K562 (cell line): Measurements from ENCODE around the gene GRIN2A. TPM values are rescaled to one million over a fixed set of nuclear protein-coding genes. Genes with fewer than 3 reads are reported as not detected.

Source experiments
- ATAC-seq: fragments of 200-7000 bp; cut with Tn5 transposase; 3 replicates; pipeline ENCODE4 v1.9.1; 2020; ENCODE audit warnings: moderate library complexity
- BruUV-seq: library from RNA; stranded (reverse); fragments of 400-500 nt; replicated peaks from 2 replicates; lab custom pipeline; 2021; lab: Mats Ljungman, UMichigan
- CTCF ChIA-PET: fragments of 300-600 bp; formaldehyde crosslinking; extraction: SDS; loops from one replicate; lab custom pipeline; 2021; ENCODE audit warnings: low intra/inter-chr PET ratio; lab: Yijun Ruan, JAX
- POLR2A ChIA-PET: fragments of 300-600, 350-650 bp; sonication (Branson Sonifier 250); formaldehyde crosslinking; extraction: SDS; loops from one replicate; lab custom pipeline; 2021; ENCODE audit warnings: antibody characterized with exemption, inconsistent platforms; lab: Yijun Ruan, JAX
- DNase-seq, 4 experiments: peaks; one replicate each; pipeline versions ENCODE4 v3.0.0 to v3.0.0-alpha.2; 2011 to 2018; ENCODE audit warnings: low spot score in 3 of 4, mixed read lengths in 3 of 4; ENCODE audit errors: extremely low read depth in 1 of 4
- FAIRE-seq: peaks from 2 replicates; lab custom pipeline; 2011; peaks lifted over from hg19 to GRCh38; lab: Jason Lieb, UNC
- H2AFZ ChIP-seq: 2 replicates; pipeline ENCODE4 v1.6.0; 2011; ENCODE audit warnings: low read depth, low read length, control low read depth, inconsistent platforms
- H3K27ac ChIP-seq: fragments of 200-600 bp; 3 replicates; pipeline ENCODE4 v1.8.0; 2011; ENCODE audit warnings: low read depth, mild to moderate bottlenecking, control low read depth, inconsistent platforms, low read length, moderate library complexity, mixed read lengths; ENCODE audit errors: extremely low read depth
- H3K27me3 ChIP-seq, 2 experiments: fragments of 300-600 bp in 1 of 2; 2 replicates in 1 of 2; 3 replicates in 1 of 2; pipeline versions ENCODE4 v1.6.0 to v1.8.0; 2011; ENCODE audit warnings: inconsistent platforms in 2 of 2, low read length in 2 of 2, mild to moderate bottlenecking in 1 of 2, mixed read lengths in 1 of 2, moderate library complexity in 1 of 2; ENCODE audit not compliant: control insufficient read depth in 2 of 2, insufficient read depth in 2 of 2
- H3K36me3 ChIP-seq: fragments of 300-600 bp; 3 replicates; pipeline ENCODE4 v1.8.0; 2011; ENCODE audit warnings: mild to moderate bottlenecking, low read length, inconsistent platforms; ENCODE audit not compliant: control insufficient read depth, insufficient read depth
- H3K4me1 ChIP-seq, 2 experiments: fragments of 200-600 bp in 1 of 2; replicated peaks in 1 of 2; 2 replicates in 1 of 2; 3 replicates in 1 of 2; pipeline versions ENCODE4 v1.5.1 to v1.8.0; 2011; ENCODE audit warnings: inconsistent platforms in 2 of 2, low read length in 2 of 2, mild to moderate bottlenecking in 1 of 2, mixed read lengths in 1 of 2, moderate library complexity in 1 of 2; ENCODE audit not compliant: control insufficient read depth in 2 of 2, insufficient read depth in 2 of 2
- H3K4me2 ChIP-seq: 2 replicates; pipeline ENCODE4 v1.6.1; 2011; ENCODE audit warnings: low read length, control low read depth, inconsistent platforms, mixed read lengths; ENCODE audit not compliant: insufficient read depth
- H3K4me3 ChIP-seq: fragments of 200-600 bp; sonication (generic), shearing (Covaris generic); 2 replicates; pipeline ENCODE4 v1.5.1; 2016; ENCODE audit warnings: control low read depth, inconsistent platforms
- H3K79me2 ChIP-seq: fragments of 200-600 bp; 3 replicates; pipeline ENCODE4 v1.8.0; 2011; ENCODE audit warnings: low read length, inconsistent platforms; ENCODE audit not compliant: control insufficient read depth, insufficient read depth
- H3K9ac ChIP-seq, 2 experiments: 2 replicates each; pipeline versions ENCODE4 v1.6.0 to v1.6.1; 2011; ENCODE audit warnings: low read depth in 2 of 2, low read length in 2 of 2, control low read depth in 1 of 2, inconsistent platforms in 1 of 2, mild to moderate bottlenecking in 1 of 2, mixed read lengths in 1 of 2; ENCODE audit not compliant: insufficient read depth in 1 of 2
- H3K9me1 ChIP-seq: one replicate; pipeline ENCODE4 v1.6.0; 2011; ENCODE audit warnings: inconsistent platforms, mild to moderate bottlenecking, low read length, moderate library complexity; ENCODE audit not compliant: control insufficient read depth, insufficient read depth
- H3K9me3 ChIP-seq: replicated peaks from 2 replicates; pipeline ENCODE4 v1.5.1; 2011; ENCODE audit warnings: low read depth, low read length, inconsistent platforms; ENCODE audit not compliant: control insufficient read depth, insufficient read depth
- H4K20me1 ChIP-seq: replicated peaks from 2 replicates; pipeline ENCODE4 v1.6.1; 2011; ENCODE audit warnings: low read length, inconsistent platforms, mixed read lengths; ENCODE audit not compliant: control insufficient read depth, insufficient read depth
- CREB3L1 ChIP-seq: fragments of 450-650 bp; IDR thresholded peaks from 2 replicates; pipeline ENCODE4 v1.6.1; 2014; ENCODE audit warnings: low read depth, mild to moderate bottlenecking, moderate library complexity, borderline replicate concordance
- CTCF ChIP-seq, 3 experiments: IDR thresholded peaks in 2 of 3; conservative IDR thresholded peaks in 1 of 3; 2 replicates each; pipeline ENCODE4 v1.5.1; 2011 to 2012; ENCODE audit warnings: low read length in 3 of 3, mild to moderate bottlenecking in 3 of 3, control low read depth in 2 of 3, improper control_type of control experiment in 1 of 3, inconsistent platforms in 1 of 3, low read depth in 1 of 3, mixed read lengths in 1 of 3, moderate library complexity in 1 of 3; ENCODE audit not compliant: insufficient read depth in 2 of 3
- EGR1 ChIP-seq: fragments of 450-650 bp; conservative IDR thresholded peaks from 2 replicates; pipeline ENCODE4 v1.6.1; 2017; ENCODE audit warnings: mild to moderate bottlenecking
- ETV1 ChIP-seq: fragments of 450-650 bp; conservative IDR thresholded peaks from 2 replicates; pipeline ENCODE4 v1.6.1; 2016; ENCODE audit warnings: missing genetic modification characterization, control low read depth, low read depth, missing compliant biosample characterization
- GABPB1 ChIP-seq: sonication (generic); formaldehyde crosslinking; IDR thresholded peaks from 2 replicates; pipeline ENCODE4 v1.8.0; 2022; ENCODE audit warnings: mild to moderate bottlenecking, missing genetic modification reagents
- GTF2F1 ChIP-seq: IDR thresholded peaks from 2 replicates; pipeline ENCODE4 v1.6.1; 2011; ENCODE audit warnings: low read depth, low read length, improper control_type of control experiment
- HDAC1 ChIP-seq, 2 experiments: fragments of 450-650 bp; IDR thresholded peaks; 2 replicates each; pipeline ENCODE4 v1.6.1; 2016 to 2017; ENCODE audit warnings: inconsistent platforms in 1 of 2, mild to moderate bottlenecking in 1 of 2, moderate library complexity in 1 of 2
- NBN ChIP-seq: fragments of 450-650 bp; IDR thresholded peaks from 2 replicates; pipeline ENCODE4 v1.6.1; 2016; ENCODE audit warnings: low read depth, mild to moderate bottlenecking
- PPARD ChIP-seq: fragments of 250-450 bp; sonication (Bioruptor Pico); IDR thresholded peaks from 2 replicates; pipeline ENCODE4 v1.8.0; 2022; ENCODE audit warnings: inconsistent platforms, mild to moderate bottlenecking, moderate library complexity
- PURB ChIP-seq: sonication (generic); formaldehyde crosslinking; IDR thresholded peaks from 2 replicates; pipeline ENCODE4 v1.9.0; 2021; ENCODE audit warnings: low read depth, mild to moderate bottlenecking, missing genetic modification reagents
- SOX6 ChIP-seq: fragments of 450-650 bp; IDR thresholded peaks from 2 replicates; pipeline ENCODE4 v1.6.1; 2014; ENCODE audit warnings: mild to moderate bottlenecking
- WGBS: fragments of 100-300 bp; shearing (Covaris generic); methylation state at CpG from one replicate; pipeline ENCODE4 v1.1.6; 2016; ENCODE audit warnings: low coverage, mixed read lengths; ENCODE audit not compliant: insufficient coverage; ENCODE audit errors: missing lambda C conversion rate; 5-methylcytosine and 5-hydroxymethylcytosine counted together
- in situ Hi-C: fragments of 300-500 bp; cut with MboI; formaldehyde crosslinking; loops from 4 replicates; pipeline ENCODE4 v1.15.0; 2018; ENCODE audit warnings: inconsistent platforms, mixed read lengths
- intact Hi-C: fragments of 100-400 bp; cut with micrococcal nuclease; formaldehyde crosslinking; loops from 2 replicates; pipeline ENCODE4 v1.14.2; 2022
- polyA plus RNA-seq, 8 experiments: library from polyadenylated mRNA; depleted of rRNA in 4 of 8; stranded (reverse) in 5 of 8; unstranded in 3 of 8; fragments of >200 nt; fragmentation: Nextera tagmentation in 2 of 8; fragmentation: Illumina TruSeq in 1 of 8; extraction: Ambion mirVana in 2 of 8; extraction: Trizol in 1 of 8; gene quantifications; 2 replicates each; pipeline versions ENCODE4 v1.2.1 to v1.2.3, GENCODE V29; 2011 to 2014; ENCODE audit warnings: inconsistent platforms in 1 of 8, missing spikeins in 1 of 8
- total RNA-seq, 7 experiments: library from RNA; depleted of rRNA in 6 of 7; stranded (reverse); fragments of >200 nt in 6 of 7; fragmentation: Illumina TruSeq in 2 of 7; extraction: Trizol in 2 of 7; gene quantifications; 2 replicates each; pipeline versions ENCODE4 v1.2.1 to v1.2.3, GENCODE V29; 2011 to 2021; ENCODE audit warnings: low replicate concordance in 1 of 7

The GRIN2A gene
- total and polyA plus RNA-seq, 9 of the 15 experiments (the other 6 are each of a cell fraction or from before 2014, with no cell fraction given), result not detected

GRCh38 chr16:10031955-10032354, 150.3 kb downstream of the GRIN2A start (continued):
- TF ChIP-seq GTF2F1 (no peak), GABPB1 (CRISPR knock-in tag) (no peak), PURB (CRISPR knock-in tag) (no peak), EGR1 (no peak), CREB3L1 (no peak), SOX6 (no peak), ETV1 (no peak), NBN (no peak)

DNA sequence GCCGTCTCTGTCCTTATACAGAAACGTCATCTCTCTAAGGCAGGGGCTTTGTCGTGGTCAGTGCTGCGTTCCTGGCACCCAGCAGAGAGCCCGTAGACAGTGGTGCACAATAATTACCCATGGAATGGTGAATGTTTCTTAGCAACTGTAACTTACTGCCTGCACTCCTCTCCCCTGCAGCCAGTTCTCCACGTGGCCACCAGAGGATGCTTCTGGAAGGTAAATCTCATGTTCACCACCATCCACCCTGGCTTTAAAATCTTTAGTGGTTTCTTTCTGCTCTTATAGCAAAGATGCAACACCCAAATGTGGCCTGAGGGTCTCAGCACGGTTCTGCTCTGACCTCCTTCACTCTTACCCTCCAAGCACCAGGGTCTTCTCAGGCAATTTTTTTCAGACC, 150.8 kb downstream of the GRIN2A start:
- H3K79me2 ChIP-seq, result no peaks in the 10 kb centered on the region
- no peak overlapping the region for H3K4me2 ChIP-seq
- ChIA-PET POLR2A (no interaction called here), CTCF (interaction anchor here (0.7 kb wide), 1 partner anchor 478 kb away, joined by 3 read pairs; no protein-coding TSS in a partner anchor)
- H3K27me3 ChIP-seq, result peaks cover 0 to 8% of the 10 kb centered on the region in 2 experiments; a peak in 4 of 5 replicates
- DNase-seq (no peak), ATAC-seq (no peak), FAIRE-seq (no peak)
- no peak overlapping the region for H3K27ac ChIP-seq
- H2AFZ ChIP-seq, result no peak overlapping the region
- TF ChIP-seq HDAC1 (IDR thresholded peaks at IDR 0.05) (no peak), CTCF (IDR thresholded peaks at IDR 0.05 in 2 of 3, conservative IDR thresholded peaks at IDR 0.05 in 1 of 3; ENCODE audit: insufficient read depth in 2 of 3, low read depth in 1 of 3, low read length in 3 of 3) (0 out of 6 replicates have a peak, but pooled peaks of 1 of the 3 experiments have one; percentile 14), PPARD (CRISPR knock-in tag) (no peak)
- no TSS peak for BruUV-seq
- 0% methylated on average over 7 of the region's 7 CpGs for WGBS
- in situ Hi-C loops, result no loop called here
- no peak overlapping the region for H3K9ac ChIP-seq
- no peaks in the 10 kb centered on the region for H3K9me1 ChIP-seq
- H3K4me1 ChIP-seq, result no peaks in the 10 kb centered on the region
- H3K36me3 ChIP-seq, result no peaks in the 10 kb centered on the region
- H4K20me1 ChIP-seq, result no peaks in the 10 kb centered on the region
- H3K9me3 ChIP-seq, result no peaks in the 10 kb centered on the region
- H3K4me3 ChIP-seq, result no peak overlapping the region
- intact Hi-C loops, result no loop called here
